ENCODE measurements around the gene GMNN.

DNA sequence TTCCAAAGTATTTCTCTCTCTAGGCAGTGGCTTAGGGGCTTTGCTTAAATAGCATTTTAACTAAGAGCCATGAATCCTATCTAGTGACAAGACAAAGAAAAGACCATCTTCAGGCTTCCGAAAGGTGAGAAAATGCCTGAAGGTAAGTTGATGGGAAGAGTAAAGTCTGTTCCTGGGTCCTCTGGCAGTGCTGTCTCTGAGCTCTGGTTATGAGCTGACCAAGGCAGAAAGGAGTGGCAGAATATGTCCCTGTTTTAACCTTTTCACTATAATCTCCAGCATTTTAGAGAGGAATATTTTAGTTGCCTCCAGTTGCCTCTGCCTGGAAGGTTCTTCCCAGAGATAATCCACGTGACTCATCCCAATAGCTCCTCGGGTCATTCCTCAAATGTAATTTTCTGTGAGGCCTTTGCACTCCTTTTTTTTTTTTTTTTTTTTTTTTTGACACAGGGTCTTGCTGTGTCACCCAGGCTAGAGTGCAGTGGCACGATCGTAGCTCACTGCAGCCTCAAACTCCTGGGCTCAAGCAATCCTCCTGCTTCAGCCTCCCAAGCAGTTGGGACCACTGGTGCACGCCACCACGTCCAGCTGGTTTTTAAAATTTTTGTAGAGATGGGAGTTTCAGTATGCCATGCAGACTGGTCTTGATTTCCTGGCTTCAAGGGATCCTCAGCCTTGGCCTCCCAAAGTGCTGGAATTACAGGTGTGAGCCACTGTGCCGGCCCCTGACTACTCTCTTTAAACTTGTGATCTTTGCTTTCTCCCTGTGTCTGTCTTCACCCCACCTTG, 27.7 kb downstream of the GMNN start:
- TF ChIP-seq, protein P1, sequence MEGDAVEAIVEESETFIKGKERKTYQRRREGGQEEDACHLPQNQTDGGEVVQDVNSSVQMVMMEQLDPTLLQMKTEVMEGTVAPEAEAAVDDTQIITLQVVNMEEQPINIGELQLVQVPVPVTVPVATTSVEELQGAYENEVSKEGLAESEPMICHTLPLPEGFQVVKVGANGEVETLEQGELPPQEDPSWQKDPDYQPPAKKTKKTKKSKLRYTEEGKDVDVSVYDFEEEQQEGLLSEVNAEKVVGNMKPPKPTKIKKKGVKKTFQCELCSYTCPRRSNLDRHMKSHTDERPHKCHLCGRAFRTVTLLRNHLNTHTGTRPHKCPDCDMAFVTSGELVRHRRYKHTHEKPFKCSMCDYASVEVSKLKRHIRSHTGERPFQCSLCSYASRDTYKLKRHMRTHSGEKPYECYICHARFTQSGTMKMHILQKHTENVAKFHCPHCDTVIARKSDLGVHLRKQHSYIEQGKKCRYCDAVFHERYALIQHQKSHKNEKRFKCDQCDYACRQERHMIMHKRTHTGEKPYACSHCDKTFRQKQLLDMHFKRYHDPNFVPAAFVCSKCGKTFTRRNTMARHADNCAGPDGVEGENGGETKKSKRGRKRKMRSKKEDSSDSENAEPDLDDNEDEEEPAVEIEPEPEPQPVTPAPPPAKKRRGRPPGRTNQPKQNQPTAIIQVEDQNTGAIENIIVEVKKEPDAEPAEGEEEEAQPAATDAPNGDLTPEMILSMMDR (IDR thresholded peaks at IDR 0.05), result no peak
- TF ChIP-seq POLR2A (IDR thresholded peaks at IDR 0.05; ENCODE audit: low read depth) (no peak), POLR2AphosphoS5 (IDR thresholded peaks at IDR 0.05) (no peak), EP300 (IDR thresholded peaks at IDR 0.05) (no peak)

Data from esophagus muscularis mucosa (tissue), 4 donors.